Measurements from ENCODE around the gene KLK12.

The KLK12 gene

GRCh38 chr19:51002542-51003311, 32.1 kb downstream of the KLK12 start:
- peak; percentile 4 to 18 for DNase-seq (ENCODE audit: low read depth in 2 of 2)
- TF ChIP-seq, protein P1, sequence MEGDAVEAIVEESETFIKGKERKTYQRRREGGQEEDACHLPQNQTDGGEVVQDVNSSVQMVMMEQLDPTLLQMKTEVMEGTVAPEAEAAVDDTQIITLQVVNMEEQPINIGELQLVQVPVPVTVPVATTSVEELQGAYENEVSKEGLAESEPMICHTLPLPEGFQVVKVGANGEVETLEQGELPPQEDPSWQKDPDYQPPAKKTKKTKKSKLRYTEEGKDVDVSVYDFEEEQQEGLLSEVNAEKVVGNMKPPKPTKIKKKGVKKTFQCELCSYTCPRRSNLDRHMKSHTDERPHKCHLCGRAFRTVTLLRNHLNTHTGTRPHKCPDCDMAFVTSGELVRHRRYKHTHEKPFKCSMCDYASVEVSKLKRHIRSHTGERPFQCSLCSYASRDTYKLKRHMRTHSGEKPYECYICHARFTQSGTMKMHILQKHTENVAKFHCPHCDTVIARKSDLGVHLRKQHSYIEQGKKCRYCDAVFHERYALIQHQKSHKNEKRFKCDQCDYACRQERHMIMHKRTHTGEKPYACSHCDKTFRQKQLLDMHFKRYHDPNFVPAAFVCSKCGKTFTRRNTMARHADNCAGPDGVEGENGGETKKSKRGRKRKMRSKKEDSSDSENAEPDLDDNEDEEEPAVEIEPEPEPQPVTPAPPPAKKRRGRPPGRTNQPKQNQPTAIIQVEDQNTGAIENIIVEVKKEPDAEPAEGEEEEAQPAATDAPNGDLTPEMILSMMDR (IDR thresholded peaks at IDR 0.05; ENCODE audit: low read depth, low read length): no peak
- no peak overlapping the region for H3K4me3 ChIP-seq (replicated peaks in 1 of 2; ENCODE audit: low read depth in 2 of 2, low read length in 2 of 2)

DNA sequence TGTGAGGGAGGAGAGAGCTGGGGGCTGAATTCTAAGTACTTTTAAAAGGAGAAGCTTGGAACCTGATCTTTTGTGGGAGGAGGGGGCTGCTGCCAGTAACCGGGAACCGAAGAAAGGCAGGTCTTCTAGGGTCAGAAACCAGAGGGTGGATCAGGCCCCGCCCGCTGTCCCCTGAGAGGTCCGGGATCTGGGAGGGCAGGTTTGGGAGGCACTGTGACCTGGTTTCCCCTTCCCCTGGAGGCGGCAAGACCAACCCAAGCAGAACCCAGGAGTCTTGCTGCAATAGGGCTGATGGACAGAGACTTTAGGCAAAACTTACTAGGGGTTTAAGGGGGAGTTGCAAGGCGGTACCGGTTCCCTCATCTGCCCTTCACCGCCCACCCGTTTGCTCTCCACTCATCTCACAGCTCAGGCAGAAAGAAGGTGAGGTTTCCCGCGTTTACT, 32.7 kb downstream of the KLK12 start:
- TF ChIP-seq, protein P1 (IDR thresholded peaks at IDR 0.05; ENCODE audit: low read depth, low read length): no peak
- DNase-seq (ENCODE audit: low read depth in 2 of 2): no peak
- H3K4me3 ChIP-seq (replicated peaks in 1 of 2; ENCODE audit: low read depth in 2 of 2, low read length in 2 of 2): no peak overlapping the region

- no peak within 1 kb of the TSS for H3K4me3 ChIP-seq (replicated peaks in 1 of 2; ENCODE audit: low read depth in 2 of 2, low read length in 2 of 2)
- no peak for DNase-seq (ENCODE audit: low read depth in 2 of 2)
- TF ChIP-seq, protein P1 (IDR thresholded peaks at IDR 0.05; ENCODE audit: low read depth, low read length): no peak
Observed at GRCh38 chr19:51001515-51001914, 33.3 kb downstream of the KLK12 start, which contains the start of gene KLK8. Gene KLK8 (minus strand): TSS chr19:51001604. CDS start chr19:51001167, 437 bp downstream.

- DNase-seq (ENCODE audit: low read depth in 2 of 2): no peak
- TF ChIP-seq, protein P1 (IDR thresholded peaks at IDR 0.05; ENCODE audit: low read depth, low read length): no peak
- no peak overlapping the region for H3K4me3 ChIP-seq (replicated peaks in 1 of 2; ENCODE audit: low read depth in 2 of 2, low read length in 2 of 2)
Observed at GRCh38 chr19:51000981-51001380, 33.8 kb downstream of the KLK12 start.

DNA sequence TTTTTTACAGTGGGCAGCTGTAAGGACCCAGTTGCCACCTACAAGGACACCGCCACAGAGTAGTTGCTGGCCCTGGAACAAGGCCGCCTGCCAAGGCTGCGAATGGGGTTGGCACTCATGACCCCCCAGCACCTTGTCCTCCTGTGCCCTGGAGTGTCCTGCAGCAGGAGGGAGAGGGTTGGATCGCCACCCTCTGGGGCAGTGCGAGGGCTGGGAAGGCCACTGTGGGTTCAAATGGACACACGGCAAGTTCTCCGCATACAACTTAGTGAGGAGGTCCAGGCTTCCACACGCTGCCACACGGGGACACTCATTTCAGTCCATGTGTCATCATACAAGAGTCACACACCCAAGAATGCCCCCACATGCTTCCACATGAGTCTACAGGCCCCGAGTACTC, 34.4 kb downstream of the KLK12 start:
- H3K4me3 ChIP-seq (replicated peaks in 1 of 2; ENCODE audit: low read depth in 2 of 2, low read length in 2 of 2): no peak overlapping the region
- DNase-seq (ENCODE audit: low read depth in 2 of 2): no peak
- TF ChIP-seq, protein P1 (IDR thresholded peaks at IDR 0.05; ENCODE audit: low read depth, low read length): no peak

DNA sequence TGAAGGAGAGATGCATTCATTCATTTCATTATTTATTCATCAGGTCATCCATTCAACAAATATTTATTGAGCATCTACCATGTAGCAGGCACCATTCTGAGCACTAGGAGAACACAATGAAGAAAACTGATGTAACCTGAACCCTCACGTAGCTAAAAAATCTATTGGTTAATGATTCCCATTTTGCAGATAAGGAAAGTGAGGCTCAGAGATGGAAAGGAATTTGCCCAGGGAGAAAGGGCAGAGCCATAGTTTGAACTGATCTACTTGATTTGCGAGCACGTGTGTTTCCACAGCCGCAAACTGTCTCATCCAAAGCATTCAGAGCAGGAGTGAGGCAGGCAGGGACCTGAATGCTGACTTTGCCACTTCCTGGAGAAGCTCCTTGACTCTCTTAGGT, 36.1 kb downstream of the KLK12 start:
- no peak overlapping the region for H3K4me3 ChIP-seq (replicated peaks in 1 of 2; ENCODE audit: low read depth in 2 of 2, low read length in 2 of 2)
- no peak for DNase-seq (ENCODE audit: low read depth in 2 of 2)
- TF ChIP-seq, protein P1 (IDR thresholded peaks at IDR 0.05; ENCODE audit: low read depth, low read length): no peak

Measured in cardiac fibroblast (primary cell).